Epithelial cell of proximal tubule (primary cell): ENCODE results near the gene RHOD. TPM values are rescaled to one million over a fixed set of nuclear protein-coding genes. Genes with fewer than 3 reads are reported as not detected.
A peak's percentile ranks its signal among the peaks of the same experiment; 100 is the strongest.

Experiments
- DNase-seq: peaks from one replicate; pipeline ENCODE4 v3.0.0-alpha.2; 2011; ENCODE audit warnings: low read depth
- H3K4me3 ChIP-seq: 2 replicates; pipeline ENCODE4 v1.5.1; 2011; ENCODE audit warnings: low read depth, mild to moderate bottlenecking, low read length
- total RNA-seq: library from RNA; depleted of rRNA; stranded (reverse); fragments of >200 nt; gene quantifications from 2 replicates; pipeline ENCODE4 v1.2.3, GENCODE V29; 2015
- TF ChIP-seq, protein P1 (sequence below): conservative IDR thresholded peaks from 2 replicates; pipeline ENCODE4 v1.5.1; 2012; ENCODE audit warnings: low read depth, mild to moderate bottlenecking, low read length

RHOD gene
- total RNA-seq: 51.4 and 86.8 TPM in 2 replicates

DNA sequence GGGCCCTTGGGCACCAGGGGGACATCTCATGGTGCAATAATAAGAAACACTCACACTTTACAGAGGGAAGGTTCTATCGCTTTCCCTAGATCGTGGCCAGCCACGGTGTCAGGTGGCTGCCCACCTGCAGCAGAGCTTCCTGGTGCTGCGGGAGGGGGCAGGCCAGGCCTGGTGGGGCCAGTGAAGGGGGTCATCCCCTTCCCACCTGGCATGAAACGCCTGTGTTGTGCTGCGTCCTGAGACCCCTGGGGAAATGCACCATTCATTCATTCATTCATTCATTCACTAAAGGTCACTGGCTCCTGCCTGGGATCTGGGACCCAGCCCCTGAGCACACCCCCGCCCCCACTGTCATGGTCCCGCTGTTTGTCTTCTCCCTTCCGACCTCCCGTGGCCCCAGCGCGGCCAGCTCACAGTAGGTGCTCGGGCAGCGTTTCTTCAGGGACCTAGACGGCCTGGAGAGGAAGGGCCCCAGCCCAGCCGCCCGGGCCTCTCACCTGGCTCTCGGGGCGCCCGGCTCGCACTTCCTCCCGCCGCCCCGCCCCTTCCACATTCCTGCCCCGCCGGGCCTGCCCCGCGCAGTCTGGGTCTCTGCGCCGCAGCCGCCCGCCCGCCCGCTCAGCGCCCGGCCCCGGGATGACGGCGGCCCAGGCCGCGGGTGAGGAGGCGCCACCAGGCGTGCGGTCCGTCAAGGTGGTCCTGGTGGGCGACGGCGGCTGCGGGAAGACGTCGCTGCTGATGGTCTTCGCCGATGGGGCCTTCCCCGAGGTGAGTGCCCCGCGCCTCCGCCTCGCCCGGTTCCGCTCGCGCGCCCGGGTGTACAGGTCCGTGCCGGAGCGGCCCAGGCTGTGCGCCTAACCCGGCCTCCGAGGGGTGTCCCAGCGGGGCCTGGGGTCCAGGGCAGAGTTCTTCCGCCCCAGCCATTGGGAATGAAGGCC lies at the start of gene RHOD:
Gene RHOD (plus strand): TSS at position 581 of the 938 bp plus-strand sequence. CDS start 56 bp downstream, at position 637.
- H3K4me3 ChIP-seq: peak within 1 kb of the TSS; percentile 73
- TF ChIP-seq, protein P1, sequence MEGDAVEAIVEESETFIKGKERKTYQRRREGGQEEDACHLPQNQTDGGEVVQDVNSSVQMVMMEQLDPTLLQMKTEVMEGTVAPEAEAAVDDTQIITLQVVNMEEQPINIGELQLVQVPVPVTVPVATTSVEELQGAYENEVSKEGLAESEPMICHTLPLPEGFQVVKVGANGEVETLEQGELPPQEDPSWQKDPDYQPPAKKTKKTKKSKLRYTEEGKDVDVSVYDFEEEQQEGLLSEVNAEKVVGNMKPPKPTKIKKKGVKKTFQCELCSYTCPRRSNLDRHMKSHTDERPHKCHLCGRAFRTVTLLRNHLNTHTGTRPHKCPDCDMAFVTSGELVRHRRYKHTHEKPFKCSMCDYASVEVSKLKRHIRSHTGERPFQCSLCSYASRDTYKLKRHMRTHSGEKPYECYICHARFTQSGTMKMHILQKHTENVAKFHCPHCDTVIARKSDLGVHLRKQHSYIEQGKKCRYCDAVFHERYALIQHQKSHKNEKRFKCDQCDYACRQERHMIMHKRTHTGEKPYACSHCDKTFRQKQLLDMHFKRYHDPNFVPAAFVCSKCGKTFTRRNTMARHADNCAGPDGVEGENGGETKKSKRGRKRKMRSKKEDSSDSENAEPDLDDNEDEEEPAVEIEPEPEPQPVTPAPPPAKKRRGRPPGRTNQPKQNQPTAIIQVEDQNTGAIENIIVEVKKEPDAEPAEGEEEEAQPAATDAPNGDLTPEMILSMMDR: no peak
- DNase-seq: no peak

DNA sequence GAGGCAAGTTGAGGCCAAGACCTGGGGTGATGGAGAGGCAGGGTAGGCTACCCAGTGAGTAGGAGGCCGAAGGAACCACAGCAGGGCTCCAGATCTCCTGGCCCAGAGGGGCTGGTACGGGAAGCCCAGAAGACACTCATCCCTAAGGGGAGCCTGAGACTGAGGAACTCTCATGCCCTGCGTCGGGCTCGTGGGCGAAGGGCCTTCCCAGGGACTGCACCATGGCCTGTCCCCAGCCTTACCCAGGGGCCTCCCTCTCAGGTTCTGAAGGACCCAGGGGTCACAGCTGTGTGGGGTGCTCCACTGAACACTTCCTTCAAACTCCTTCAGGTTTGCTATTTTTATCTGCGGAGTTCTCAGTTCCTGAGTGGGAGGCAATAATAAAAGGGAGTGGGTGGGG lies 49.5 kb upstream of the RHOD start:
- DNase-seq: no peak
- TF ChIP-seq, protein P1: no peak
- H3K4me3 ChIP-seq: no peak overlapping the region

- no peak for DNase-seq
- TF ChIP-seq, protein P1: no peak
- H3K4me3 ChIP-seq: no peak overlapping the region
Measured at GRCh38 chr11:67010296-67010905, 46.2 kb upstream of the RHOD start.

GRCh38 chr11:67013511-67014045 lies 43.1 kb upstream of the RHOD start:
- TF ChIP-seq, protein P1: no peak
- no peak overlapping the region for H3K4me3 ChIP-seq
- no peak for DNase-seq

GRCh38 chr11:67014343-67014742 lies 42.3 kb upstream of the RHOD start:
- no peak for DNase-seq
- TF ChIP-seq, protein P1: no peak
- H3K4me3 ChIP-seq: no peak overlapping the region

DNA sequence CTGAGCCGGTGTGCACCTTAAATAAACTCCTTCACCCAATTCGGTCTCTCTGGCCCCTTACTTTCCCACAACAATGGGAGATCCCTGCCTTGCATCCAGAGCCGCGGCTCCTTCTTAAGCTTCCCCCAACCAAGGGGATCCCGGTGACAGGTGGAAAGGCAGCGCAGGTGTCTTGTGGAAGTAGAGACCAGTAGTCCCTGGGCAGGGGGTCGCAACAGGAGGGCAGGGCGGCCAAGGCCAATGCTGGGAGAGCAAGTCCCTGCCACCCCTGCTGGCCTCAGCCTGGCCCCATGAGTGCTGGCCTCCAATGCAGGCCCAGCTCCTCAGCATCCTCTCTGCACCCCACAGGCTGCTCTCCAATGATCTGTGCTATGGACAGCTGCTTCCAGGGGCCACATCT lies 41.6 kb upstream of the RHOD start:
- TF ChIP-seq, protein P1: no peak
- H3K4me3 ChIP-seq: no peak overlapping the region
- DNase-seq: no peak
